ENCODE results near the gene CACNG4. TPM values are rescaled to one million over a fixed set of nuclear protein-coding genes. Genes with fewer than 3 reads are reported as not detected.

CACNG4 gene
- total and polyA plus RNA-seq, 9 of the 15 experiments (the other 6 are each of a cell fraction or from before 2014, with no cell fraction given) = 0.07 TPM; not detected in 8

DNA sequence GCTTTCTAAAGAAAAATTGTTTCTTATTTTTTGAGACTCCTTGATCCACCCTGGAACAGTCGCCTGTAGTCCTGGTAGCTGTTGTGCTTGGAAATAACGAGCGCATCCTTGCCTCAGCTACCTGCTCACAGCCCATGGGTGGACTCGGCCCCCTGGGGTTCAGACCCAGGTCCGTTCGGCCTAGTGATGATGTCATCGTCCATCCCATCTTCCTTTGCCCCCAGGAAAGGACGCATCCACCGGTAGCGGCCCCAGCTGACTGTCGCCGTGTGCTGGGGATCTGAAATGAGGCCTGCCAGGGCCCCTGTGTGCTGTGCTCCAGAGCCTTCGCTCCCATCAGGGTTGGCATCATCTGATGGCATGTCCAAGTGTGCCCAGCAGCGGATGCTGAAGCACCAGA, 67.9 kb downstream of the CACNG4 start:
- Histone ChIP-seq H3K4me2 (ENCODE audit: insufficient read depth, low read length) (no peak overlapping the region), H3K27me3 (ENCODE audit: control insufficient read depth in 2 of 2, insufficient read depth in 2 of 2, low read length in 2 of 2) (peaks cover 45 to 77% of the 10 kb centered on the region in 2 experiments), H3K9ac (ENCODE audit: insufficient read depth in 1 of 2, low read depth in 2 of 2, low read length in 2 of 2) (no peak overlapping the region; a peak in 1 of 4 replicates), H2AFZ (ENCODE audit: low read depth, low read length) (no peak overlapping the region), H3K79me2 (ENCODE audit: control insufficient read depth, insufficient read depth, low read length) (no peaks in the 10 kb centered on the region), H3K4me3 (no peak overlapping the region), H3K9me1 (ENCODE audit: control insufficient read depth, insufficient read depth, low read length) (no peaks in the 10 kb centered on the region), H3K36me3 (ENCODE audit: control insufficient read depth, insufficient read depth, low read length) (no peaks in the 10 kb centered on the region), H3K4me1 (replicated peaks in 1 of 2; ENCODE audit: control insufficient read depth in 2 of 2, insufficient read depth in 2 of 2, low read length in 2 of 2) (peaks cover 0 to 3% of the 10 kb centered on the region in 2 experiments; a peak in 1 of 5 replicates), H3K9me3 (replicated peaks; ENCODE audit: control insufficient read depth, insufficient read depth, low read depth, low read length) (no peaks in the 10 kb centered on the region), H3K27ac (ENCODE audit: extremely low read depth, low read depth, low read length) (no peak overlapping the region), H4K20me1 (replicated peaks; ENCODE audit: control insufficient read depth, insufficient read depth, low read length) (no peaks in the 10 kb centered on the region)
- POLR2A ChIA-PET = no interaction called here
- no TSS peak for BruUV-seq (replicated peaks)
- ATAC-seq = no peak
- no peak for DNase-seq (ENCODE audit: extremely low read depth in 1 of 4, low spot score in 3 of 4)
- CTCF ChIA-PET (ENCODE audit: low intra/inter-chr PET ratio) = no interaction called here
- intact Hi-C loops (cut with micrococcal nuclease) = no loop called here
- WGBS (ENCODE audit: insufficient coverage, low coverage, missing lambda C conversion rate) = 16% methylated on average over 14 of the region's 14 CpGs
- TF ChIP-seq, protein P1, sequence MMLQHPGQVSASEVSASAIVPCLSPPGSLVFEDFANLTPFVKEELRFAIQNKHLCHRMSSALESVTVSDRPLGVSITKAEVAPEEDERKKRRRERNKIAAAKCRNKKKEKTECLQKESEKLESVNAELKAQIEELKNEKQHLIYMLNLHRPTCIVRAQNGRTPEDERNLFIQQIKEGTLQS (IDR thresholded peaks at IDR 0.05) = peak; percentile 58
- TF ChIP-seq, protein P1 (CRISPR knock-in tag; conservative IDR thresholded peaks at IDR 0.05) = no peak
- TF ChIP-seq KDM1A (IDR thresholded peaks at IDR 0.05) = no peak
- no peak for FAIRE-seq
- in situ Hi-C loops (cut with MboI) = no loop called here

DNA sequence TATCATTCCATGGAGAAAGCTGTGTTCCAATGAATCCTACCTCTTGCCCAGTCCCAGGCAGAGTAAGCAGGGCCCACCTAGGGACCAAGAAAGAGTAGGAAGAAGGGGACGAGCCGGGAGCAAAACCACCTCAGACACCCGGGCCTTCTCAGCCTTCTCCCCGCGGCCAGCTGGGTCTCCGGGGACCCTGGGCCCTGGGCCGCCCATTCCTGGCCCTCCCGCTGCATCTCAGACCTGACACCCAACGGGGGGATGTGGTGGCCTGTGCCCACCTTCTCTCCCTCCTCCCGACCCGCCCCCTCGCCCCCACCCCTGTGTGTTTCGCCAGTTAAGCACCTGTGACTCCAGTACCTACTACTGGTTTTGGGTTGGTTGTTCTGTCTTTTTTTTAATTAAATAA, 68.5 kb downstream of the CACNG4 start:
- Histone ChIP-seq H3K27ac (ENCODE audit: extremely low read depth, low read depth, low read length) (no peak overlapping the region), H3K27me3 (ENCODE audit: control insufficient read depth in 2 of 2, insufficient read depth in 2 of 2, low read length in 2 of 2) (peaks cover 45 to 74% of the 10 kb centered on the region in 2 experiments), H3K9me3 (replicated peaks; ENCODE audit: control insufficient read depth, insufficient read depth, low read depth, low read length) (no peaks in the 10 kb centered on the region), H2AFZ (ENCODE audit: low read depth, low read length) (no peak overlapping the region), H3K4me3 (no peak overlapping the region), H3K4me2 (ENCODE audit: insufficient read depth, low read length) (no peak overlapping the region), H3K79me2 (ENCODE audit: control insufficient read depth, insufficient read depth, low read length) (no peaks in the 10 kb centered on the region), H3K4me1 (replicated peaks in 1 of 2; ENCODE audit: control insufficient read depth in 2 of 2, insufficient read depth in 2 of 2, low read length in 2 of 2) (peaks cover 0 to 3% of the 10 kb centered on the region in 2 experiments; a peak in 1 of 5 replicates), H3K36me3 (ENCODE audit: control insufficient read depth, insufficient read depth, low read length) (no peaks in the 10 kb centered on the region), H4K20me1 (replicated peaks; ENCODE audit: control insufficient read depth, insufficient read depth, low read length) (no peaks in the 10 kb centered on the region), H3K9me1 (ENCODE audit: control insufficient read depth, insufficient read depth, low read length) (no peaks in the 10 kb centered on the region), H3K9ac (ENCODE audit: insufficient read depth in 1 of 2, low read depth in 2 of 2, low read length in 2 of 2) (no peak overlapping the region)
- no TSS peak for BruUV-seq (replicated peaks)
- TF ChIP-seq LCOR (CRISPR knock-in tag; IDR thresholded peaks at IDR 0.05) (no peak), FUS (optimal IDR thresholded peaks at IDR 0.05; ENCODE audit: low read depth, low read length) (no peak), CTBP1 (IDR thresholded peaks at IDR 0.05; ENCODE audit: borderline replicate concordance) (no peak), PCBP2 (IDR thresholded peaks at IDR 0.05; ENCODE audit: low read depth, low read length, poor library complexity, severe bottlenecking) (no peak), ZKSCAN3 (CRISPR knock-in tag; IDR thresholded peaks at IDR 0.05) (no peak), TFAM (CRISPR knock-in tag; conservative IDR thresholded peaks at IDR 0.05) (no peak), MTA1 (IDR thresholded peaks at IDR 0.05; ENCODE audit: borderline replicate concordance) (no peak), NCOR1 (IDR thresholded peaks at IDR 0.05) (no peak), ZNF644 (tag; IDR thresholded peaks at IDR 0.05; ENCODE audit: low read depth) (no peak)
- in situ Hi-C loops (cut with MboI) = no loop called here
- no peak for FAIRE-seq
- intact Hi-C loops (cut with micrococcal nuclease) = no loop called here
- DNase-seq (ENCODE audit: extremely low read depth in 1 of 4, low spot score in 3 of 4) = no peak
- POLR2A ChIA-PET = no interaction called here
- 0% methylated on average over 6 of the region's 13 CpGs for WGBS (ENCODE audit: insufficient coverage, low coverage, missing lambda C conversion rate)
- CTCF ChIA-PET (ENCODE audit: low intra/inter-chr PET ratio) = no interaction called here
- no peak for ATAC-seq

Data from K562 (cell line).